Measurements from ENCODE around the gene RAPH1.
A peak's percentile ranks its signal among the peaks of the same experiment; 100 is the strongest.
"Not testable (repeated sequence)": the region's sequence is repeated elsewhere in the genome, so short reads cannot be mapped to it uniquely, and the experiment has no call there.

The RAPH1 gene

DNA sequence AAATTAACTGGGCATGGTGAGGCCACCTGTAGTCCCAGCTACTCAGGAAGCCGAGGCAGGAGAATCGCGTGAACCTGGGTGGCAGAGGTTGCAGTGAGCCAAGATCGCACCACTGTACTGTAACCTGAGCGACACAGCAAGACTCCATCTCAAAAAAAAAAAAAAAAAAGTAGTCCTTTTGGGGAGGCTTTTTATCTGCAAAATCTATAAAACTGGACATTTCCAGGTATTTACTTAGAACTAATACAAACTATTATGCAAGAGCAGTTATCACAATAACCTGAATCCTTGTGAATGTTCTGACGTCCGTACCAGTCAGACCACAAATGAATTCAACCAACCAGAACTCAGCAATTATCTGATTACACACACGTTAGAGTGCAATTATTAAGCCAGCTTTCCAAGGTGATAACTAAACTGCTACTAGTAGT lies 8.8 kb upstream of the RAPH1 start:
- no peak for DNase-seq (ENCODE audit: low spot score)

DNA sequence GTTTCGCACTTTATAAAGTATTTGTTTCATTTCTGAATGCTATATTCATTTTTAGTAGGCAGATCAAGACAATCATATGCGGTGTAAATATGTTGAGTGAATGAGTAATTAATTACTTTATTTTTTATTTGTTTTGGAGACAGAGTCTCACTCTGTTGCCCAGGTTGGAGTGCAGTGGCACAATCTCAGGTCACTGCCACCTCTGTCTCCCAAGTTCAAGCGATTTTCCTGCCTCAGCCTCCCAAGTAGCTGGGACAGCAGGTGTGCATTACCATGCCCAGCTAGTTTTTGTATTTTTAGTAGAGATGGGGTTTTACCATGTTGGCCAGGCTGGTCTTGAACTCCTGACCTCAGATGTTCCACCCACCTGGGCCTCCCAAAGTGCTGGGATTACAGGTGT lies 5.5 kb upstream of the RAPH1 start:
- DNase-seq (ENCODE audit: low spot score): not testable (repeated sequence)

DNA sequence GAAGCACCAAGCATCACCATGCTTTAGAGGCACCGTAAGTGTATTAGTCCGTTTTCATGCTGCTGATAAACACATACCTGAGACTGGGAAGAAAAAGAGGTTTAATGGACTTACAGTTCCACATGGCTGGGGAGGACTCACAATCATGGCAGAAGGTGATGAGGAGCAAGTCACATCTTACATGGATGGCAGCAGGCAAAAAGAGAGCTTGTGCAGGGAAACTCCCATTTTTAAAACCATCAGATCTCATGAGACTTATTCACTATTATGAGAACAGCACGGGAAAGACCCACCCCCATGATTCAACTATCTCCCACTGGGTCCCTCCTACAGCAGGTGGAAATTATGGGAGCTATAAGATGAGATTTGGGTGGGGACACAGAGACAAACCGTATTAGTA lies 3.1 kb upstream of the RAPH1 start:
- DNase-seq (ENCODE audit: low spot score): not testable (repeated sequence)

DNA sequence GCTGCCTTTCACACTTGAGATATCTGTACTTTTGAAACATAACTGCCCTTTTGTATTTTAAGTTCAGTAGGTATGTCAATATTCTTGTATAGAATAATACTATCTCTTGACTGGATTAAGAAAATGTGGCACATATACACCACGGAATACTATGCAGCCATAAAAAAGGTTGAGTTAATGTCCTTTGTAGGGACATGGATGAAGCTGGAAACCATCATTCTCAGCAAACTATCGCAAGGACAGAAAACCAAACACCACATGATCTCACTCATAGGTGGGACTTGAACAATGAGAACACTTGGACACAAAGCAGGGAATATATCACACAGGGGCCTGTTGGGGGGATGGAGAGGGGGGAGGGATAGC lies 1.5 kb upstream of the RAPH1 start:
- DNase-seq (ENCODE audit: low spot score): not testable (repeated sequence)

DNA sequence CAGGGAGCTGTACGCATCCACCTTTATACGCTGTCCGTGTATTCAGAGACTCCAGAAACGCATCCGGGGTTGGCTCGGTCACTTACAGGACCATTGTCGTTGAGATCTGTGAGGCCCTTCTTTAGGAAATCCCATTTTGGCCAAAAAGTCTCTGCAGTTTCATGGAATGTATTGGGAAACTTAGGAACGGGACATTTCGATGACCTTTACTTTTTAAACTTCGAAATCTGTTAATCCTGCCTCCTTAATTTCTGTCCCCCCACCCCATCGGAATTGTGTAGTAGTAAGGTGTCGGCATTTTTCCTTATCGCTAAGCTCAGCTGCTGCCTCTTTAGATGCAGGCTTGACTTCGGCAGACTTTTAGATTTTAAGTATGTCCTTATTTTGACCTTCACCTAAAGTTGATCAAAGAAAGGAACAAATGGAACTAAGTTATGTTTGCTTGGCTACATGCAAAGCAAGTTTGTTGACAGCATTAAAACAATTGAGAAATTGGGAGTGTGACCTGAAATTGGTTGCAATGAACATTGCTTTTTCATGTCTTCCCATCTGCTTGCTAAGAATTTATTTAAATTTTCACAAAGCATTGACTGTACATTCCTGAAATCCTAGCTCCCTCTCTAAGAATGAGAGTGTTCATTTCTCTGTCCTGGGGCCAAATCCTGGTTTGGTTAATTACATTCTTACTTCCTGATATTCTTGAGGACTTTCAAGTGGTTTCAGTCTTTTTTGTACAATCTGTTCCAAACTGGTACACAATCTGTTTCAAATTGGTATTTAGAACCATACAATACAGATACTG lies 884 bp upstream of the RAPH1 start:
- DNase-seq (ENCODE audit: low spot score): no peak

DNA sequence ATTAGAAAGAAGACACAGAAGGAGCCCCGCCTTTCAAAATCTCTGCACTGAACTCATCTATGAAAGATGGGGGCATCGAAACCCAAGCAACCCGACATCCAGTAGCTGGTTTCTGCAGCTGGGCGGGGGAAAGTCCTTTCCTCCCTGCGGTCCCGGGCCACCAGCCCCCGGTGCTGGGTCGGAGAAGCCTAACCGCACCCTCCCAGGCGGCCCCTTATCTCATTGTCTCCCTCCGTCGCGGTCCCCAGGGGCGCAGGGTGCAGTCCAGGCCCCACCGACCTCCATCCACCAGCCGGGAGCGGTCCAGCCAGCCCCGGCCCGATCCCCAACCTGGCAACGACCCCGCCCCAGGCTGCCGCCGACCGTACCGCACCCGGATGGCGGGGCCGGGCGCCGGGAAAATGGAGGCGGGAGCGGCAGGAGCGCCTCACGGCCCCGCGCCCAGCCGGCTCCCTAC lies 452 bp downstream of the RAPH1 start:
- no peak for DNase-seq (ENCODE audit: low spot score)

DNA sequence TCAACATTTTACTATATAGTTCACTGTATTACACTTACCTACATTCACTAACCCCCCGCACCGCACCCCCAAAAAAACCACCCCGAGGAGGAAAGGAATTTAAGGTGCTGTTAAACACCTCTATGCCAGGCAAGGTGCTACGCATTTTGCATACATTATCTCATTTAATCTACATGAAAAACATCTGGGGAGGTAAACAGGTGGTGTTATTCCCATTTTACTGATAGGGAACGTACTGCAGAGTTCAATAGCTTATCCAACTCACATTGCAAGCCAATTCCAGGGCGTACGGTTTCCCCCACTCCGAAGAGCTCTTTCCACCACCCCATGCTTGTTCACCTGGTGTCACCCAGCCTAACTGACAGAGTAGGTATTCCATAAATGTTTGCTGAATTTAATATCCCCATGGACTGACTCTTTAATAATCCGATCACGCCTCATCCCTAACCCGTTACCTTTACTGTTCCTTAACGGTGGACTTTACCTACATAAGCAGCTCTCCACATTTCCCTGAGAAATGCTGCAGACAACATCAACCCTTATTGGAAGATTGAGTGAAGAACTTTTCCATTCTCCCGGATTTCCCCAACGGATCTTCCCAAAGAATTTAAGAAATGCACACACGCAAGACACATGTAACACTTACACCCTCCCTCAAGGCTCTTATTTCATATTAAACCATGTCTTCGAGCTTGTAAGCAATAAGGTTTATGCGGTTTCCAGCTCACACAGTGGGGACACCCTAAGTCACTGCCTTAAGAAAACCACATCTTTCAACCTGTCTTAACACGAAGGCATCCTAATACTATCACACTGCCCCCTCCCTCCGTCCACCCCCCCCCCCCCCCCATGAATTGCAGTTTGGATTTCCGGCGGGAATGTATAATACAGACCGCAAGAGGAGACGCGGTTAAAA lies 1.2 kb downstream of the RAPH1 start:
- peak; percentile 47 for DNase-seq (ENCODE audit: low spot score)

DNA sequence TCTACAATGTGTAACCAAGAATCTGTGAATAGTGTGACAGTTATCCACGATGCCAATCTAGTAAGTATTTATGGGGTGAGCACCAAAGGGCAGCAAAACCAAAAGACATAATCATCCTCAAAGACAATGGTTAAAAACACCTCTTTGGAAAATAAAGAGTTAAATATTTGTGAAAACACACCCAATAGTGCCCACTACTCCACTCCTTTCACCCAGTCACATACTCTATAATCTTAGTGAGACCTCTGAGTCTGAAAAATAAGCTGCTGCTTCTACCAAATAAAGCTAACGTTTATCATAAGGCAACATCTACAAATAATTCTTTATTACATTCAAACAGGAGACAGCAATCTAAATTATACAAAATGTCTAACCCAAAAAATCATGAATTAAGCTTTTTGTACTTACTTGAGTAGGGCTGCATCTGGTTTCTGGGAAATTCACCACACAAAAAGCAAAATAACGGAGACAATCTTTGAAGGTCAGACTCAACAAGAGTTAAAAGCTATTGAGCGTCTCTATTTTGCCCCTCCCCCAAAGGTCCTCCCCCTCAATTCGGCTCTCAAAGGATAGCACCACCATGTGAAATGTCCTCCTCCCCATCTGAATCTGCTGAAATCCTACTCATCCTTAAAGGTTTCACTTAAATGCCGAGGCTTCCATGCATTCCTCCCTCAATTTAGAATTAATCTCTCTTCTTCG lies 2.0 kb downstream of the RAPH1 start:
- peak; percentile 54 for DNase-seq (ENCODE audit: low spot score)

DNA sequence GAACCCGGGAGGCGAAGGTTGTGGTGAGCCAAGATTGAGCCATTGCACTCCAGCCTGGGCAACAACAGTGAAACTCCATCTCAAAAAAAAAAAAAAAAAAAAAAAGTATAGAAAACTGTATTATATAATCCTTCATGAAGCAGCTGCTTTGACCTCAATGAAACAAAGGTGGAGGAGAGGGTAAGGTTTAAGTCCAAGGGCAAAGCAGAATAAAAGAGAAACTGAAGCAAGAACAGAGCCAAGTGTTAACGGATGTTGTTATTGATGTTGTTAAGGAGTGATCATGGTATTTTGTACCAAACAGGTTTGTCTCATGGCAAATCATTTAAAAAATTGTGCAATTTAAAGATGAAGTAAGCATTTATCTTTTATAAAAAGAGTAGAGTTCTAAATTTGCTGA lies 7.4 kb downstream of the RAPH1 start:
- no peak for DNase-seq (ENCODE audit: low spot score)

DNA sequence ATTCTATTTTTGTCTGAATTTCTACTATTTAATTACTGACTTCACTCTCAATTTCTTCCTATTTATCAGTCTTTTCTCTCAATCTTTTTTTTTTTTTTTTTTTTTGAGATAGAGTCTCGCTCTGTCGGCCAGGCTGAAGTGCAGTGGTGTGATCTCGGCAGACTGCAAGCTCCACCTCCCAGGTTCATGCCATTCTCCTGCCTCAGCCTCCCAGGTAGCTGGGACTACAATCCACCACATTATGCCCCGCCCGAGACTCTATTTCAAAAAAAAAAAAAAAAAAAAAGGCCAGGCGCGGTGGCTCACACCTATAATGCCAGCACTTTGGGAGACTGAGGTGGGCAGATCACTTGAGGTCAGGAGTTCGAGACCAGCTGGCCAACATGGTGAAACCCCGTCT lies 21.8 kb downstream of the RAPH1 start:
- DNase-seq (ENCODE audit: low spot score): not testable (repeated sequence)

DNA sequence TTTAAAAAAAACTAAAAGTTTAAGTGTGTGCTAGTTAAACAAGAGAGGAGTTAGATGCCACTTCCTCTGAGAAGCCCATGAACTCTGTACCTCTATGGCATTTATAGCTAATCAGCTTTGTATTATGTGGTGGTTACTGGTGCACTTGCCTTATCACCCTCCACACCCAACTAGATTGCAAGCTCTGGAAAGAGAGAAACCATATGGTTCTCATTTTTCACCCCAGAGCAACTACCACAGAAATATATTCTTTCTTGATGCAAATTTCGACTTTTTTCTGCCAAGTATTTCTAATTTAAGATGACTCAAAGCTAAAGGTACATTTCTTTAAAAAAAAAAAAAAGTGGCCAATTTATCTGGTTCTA lies 24.2 kb downstream of the RAPH1 start:
- no peak for DNase-seq (ENCODE audit: low spot score)

DNA sequence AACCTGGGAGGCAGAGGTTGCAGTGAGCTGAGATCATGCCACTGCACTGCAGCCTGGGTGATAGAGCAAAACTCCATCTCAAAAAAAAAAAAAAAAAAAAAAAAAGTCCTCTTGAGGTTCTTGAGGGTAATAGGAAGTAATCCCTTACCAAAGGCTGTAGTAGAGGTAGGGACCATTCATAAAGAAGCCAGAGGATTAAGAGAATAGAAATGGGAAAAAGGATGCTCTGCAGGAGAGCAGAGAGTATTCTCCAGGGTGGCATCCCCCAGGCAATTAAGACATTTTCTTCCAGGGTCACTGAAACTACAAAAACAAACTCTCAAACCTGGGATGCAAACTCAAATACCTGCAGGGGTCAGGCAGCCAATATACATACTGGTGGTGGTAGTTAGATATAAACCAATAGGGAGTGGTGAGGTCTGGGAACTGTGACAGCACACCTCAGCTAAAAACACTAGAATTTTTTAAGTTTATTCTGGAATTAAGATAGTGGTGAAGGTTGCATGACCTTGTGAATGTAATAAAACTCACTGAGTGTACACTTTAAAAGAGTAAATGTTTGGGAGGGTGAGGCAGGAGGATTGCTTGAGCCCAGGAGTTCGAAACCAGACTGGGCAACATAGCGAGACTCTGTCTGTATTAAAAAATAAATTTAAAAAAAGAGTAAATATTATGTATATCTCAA lies 24.7 kb downstream of the RAPH1 start:
- no peak for DNase-seq (ENCODE audit: low spot score)

DNA sequence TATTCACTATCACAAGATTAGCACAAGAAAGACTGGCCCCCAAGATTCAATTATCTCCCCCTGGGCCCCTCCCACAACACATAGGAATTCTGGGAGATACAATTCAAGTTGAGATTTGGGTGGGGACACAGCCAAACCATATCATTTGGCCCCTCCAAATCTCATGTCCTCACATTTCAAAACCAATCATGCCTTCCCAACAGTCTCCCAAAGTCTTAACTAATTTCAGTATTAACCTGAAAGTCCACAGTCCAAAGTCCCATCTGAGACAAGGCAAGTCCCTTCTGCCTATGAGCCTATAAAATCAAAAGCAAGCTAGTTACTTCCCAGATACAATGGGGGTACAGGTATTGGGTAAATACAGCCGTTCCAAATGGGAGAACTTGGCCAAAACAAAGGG lies 31.6 kb downstream of the RAPH1 start:
- DNase-seq (ENCODE audit: low spot score): not testable (repeated sequence)

DNA sequence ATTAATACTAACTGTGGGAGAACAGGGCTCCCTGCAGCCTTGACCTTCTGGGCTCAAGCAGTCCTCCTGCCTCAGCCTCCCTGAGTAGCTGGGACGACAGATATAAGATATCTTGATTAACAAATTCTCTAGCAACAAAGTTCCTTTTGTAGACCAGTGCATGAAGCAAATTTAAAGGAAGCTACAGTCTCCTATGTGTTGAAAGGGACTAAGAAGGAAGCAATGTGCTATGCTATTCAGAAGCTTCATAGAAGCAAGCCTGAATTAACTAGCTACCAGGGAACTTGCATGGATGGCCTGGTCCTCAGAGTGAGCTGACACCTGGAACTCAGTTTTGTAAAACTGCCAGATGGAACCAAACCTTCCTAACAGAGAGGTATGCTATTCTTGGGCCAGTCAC lies 33.2 kb downstream of the RAPH1 start:
- no peak for DNase-seq (ENCODE audit: low spot score)

DNA sequence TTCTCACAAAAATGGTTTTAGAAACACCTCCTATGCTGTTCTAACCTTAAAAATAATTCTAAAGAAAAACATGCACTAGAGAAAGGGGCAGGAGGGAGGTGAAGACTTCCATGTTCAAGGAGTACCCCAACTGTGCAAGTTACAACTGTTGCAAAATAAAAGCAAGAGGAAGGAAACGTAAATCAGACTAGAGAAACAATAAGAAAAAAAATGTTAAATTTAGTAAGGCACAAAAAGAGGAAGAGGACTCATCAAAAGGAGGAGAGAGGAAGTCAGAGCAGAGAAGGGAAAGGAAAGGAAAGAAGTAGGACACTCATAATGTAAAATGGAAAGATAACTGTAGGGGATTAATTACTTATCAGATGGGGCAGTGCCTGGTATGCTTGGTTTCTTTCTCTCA lies 34.1 kb downstream of the RAPH1 start:
- no peak for DNase-seq (ENCODE audit: low spot score)

DNA sequence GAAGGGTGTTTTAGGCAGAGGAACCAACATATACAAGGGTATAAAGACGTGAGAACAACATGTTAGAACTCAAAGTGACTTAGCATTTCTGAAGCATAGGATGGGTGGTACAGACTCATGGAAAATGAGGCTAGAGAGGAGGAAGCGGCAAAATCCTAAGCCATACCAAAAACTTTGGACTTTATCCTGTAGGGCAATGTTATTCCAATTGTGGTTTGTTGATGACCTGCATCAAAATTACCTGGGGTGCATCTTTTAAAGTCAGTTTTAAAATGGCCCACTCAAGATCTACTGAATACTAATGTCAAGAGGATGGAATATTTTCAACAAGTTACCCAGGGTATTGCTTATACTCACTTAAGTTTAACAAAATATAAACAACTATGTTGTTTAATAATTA lies 34.8 kb downstream of the RAPH1 start:
- DNase-seq (ENCODE audit: low spot score): no peak

DNA sequence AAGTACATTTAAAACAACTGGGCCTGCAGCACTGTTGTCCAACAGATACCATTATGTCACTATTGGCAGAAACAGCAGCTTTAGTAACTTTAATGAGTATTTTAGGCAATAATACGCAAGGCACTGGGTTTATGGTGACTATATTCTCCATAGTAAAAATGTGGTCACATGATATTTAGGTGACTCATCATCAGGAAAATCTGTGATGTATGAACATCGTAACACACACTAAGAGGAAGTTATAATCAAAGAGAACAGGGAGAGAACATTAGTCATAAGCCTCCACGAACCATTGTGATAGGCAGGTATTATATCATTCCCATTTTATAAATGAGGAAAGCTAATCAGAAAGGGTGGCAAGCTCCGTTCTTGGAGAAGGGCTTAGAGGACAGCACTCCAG lies 36.9 kb downstream of the RAPH1 start:
- peak; percentile 46 for DNase-seq (ENCODE audit: low spot score)

DNA sequence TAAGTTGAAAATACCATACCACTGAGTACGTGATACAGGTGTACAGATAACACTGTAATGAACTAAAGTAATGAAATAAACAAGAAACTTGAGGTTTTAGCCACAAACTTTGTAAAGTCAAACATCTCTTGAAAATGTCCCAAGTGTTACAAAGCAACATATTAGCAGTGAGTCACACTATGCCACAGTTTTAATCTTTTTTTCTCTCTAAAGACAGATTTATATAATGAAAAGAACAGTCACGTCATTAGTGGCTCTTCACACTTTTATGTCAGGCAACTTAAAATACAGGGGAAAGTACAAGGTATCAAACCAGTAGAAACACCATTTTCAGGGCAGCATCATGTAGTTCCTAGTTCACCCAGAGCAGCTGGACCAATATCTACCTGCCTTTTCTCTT lies 42.1 kb downstream of the RAPH1 start:
- no peak for DNase-seq (ENCODE audit: low spot score)

DNA sequence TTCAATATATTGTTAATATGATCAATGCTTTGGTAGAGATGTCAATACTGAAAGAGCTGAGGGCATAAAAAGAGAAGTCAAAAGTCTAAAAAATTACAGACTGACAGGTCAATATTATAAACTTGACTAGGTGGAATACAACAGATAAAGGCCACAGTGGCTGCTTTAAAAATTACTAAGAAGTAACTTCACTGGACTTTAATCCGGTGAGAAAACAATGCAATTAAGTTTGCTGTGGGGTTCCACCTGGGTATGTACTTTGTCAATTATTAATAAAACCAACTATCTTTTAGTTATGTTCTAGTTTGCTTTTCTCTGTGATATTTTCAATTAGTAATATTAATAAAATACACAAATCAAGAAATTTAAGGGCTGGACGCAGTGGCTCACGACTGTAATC lies 44.7 kb downstream of the RAPH1 start:
- DNase-seq (ENCODE audit: low spot score): no peak

DNA sequence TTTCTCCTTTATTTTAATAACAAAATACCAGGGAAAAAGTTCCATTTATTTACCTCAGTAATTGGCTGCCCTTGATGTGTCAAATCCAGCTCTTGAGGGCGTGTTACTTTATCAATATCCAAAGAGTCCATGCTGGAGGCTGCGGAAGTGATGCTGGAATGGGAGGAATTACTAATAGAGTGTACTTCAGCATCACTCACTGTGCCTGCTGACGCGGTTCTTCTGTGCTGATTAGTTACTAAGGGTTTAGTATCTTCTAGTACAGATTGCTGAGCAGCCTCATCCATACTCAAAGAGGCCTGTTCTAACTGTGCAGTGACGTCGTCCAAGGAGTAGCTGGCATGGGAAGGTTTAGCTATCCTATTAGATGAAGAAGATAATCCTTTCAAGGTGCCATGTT lies 45.6 kb downstream of the RAPH1 start:
- DNase-seq (ENCODE audit: low spot score): no peak

DNA sequence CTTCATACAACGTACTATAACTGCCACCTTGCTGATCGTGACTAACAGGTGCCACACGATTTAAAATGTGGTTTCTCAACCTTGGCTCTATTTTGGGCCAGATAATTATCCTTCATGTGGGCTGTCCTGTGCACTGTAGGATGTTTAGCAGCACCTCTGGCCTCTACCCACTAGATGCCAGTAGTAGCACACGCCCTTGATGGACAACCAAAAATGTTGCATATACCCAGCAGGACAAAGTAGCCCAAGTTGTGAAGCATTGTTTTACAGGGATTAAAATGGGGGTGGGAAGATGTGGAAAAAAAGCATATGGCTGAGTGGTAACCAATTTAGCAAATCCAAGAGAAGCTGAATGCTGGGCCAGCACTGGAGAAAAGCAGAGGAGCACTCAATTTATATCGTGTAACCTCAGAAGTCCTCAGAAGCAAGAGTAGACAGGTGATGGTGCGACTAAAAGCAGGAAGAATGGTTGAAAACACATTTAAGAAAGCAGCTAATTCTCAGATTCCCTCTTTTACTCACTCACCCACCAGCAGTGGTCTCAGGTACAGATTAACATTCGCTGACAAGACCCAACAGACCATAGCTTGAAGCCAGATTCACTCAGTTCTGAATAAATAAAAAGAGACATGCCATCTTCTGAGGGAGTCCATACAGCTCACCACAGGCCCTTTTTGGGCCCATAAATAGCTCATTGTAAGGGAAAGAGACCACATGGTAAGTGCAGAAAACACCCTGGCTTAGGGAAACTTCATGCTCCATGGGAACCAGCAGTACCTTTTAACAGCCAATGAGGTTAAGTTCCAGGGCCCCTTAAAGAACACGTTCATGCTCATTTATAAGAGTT lies 50.6 kb downstream of the RAPH1 start:
- DNase-seq (ENCODE audit: low spot score): no peak

Measured in hepatic stellate cell (primary cell).